Left cardiac atrium (tissue), 4 donors: ENCODE measurements around the gene CITED1. TPM values are rescaled to one million over a fixed set of nuclear protein-coding genes. Genes with fewer than 3 reads are reported as not detected.

Source experiments
- ATAC-seq, 2 donors: fragments of 200-7000 bp; cut with Tn5 transposase; one replicate each; pipeline ENCODE4 v1.9.1; 2020; ENCODE audit warnings: mild to moderate bottlenecking in 2 of 2, moderate library complexity in 2 of 2
- DNase-seq: peaks from one replicate; pipeline ENCODE4 v3.0.0-alpha.2; 2020
- intact Hi-C, 2 donors: fragments of 100-400 bp; cut with DNase I; formaldehyde crosslinking; loops; one replicate each; pipeline versions ENCODE4 v1.14.1 to v1.15.1; 2022 to 2023
- total RNA-seq, 2 donors: library from RNA; stranded (reverse); fragmentation: NEBNext Ultra II Directional; extraction: Animal tissue kit (Norgen Biotek cat#: 25700); gene quantifications; one replicate each; pipeline ENCODE4 v1.2.1, GENCODE V29; 2021
- donor health status: DM: no; HTN: yes; CAD: no.
- donor health status: DM: no; HTN: yes; CAD: no; lungs with severe emphysema.
- donor health status: DM: yes; HTN: yes; CAD: no.
- donor health status: Dilated cardiomyopathy.

The CITED1 gene
- total RNA-seq, 2 donors from 2014 or later: 0.94 to 1.7 TPM

DNA sequence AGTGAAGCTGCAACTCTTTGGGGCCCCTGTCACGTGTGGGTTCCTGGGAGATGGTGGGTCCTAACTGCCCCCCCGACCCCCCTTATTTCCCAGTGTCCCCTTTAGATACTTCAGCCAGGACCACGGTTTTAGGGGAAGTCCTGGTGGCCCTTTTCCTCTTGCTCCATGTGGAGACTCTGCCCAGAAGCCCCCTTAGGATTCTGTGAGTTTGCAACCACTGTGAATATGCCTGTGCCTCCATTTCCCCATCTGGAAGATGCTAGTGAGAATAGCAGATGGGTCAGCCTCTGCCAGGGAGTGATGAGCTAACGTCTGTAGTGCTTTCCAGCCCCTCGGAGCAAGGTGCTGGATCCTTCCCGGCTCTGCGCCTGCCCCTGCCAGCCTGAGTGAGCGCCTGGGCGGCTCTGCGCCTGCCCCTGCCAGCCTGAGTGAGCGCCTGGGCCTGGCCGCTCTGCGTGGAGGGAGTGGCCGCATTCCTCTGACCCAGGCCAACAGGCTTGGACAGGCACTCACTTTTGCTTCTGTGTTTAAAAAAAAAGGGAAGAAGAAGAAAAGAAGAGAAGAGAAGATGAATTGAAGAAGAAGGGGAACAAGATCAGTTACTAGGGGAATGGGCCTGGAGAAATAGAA, 6.7 kb upstream of the CITED1 start:
- intact Hi-C loops: no loop called here
- no peak for DNase-seq
- peak in 1 of 2 donors; percentile 67 for ATAC-seq

GRCh38 chrX:72309297-72310071, 3.8 kb upstream of the CITED1 start:
- ATAC-seq (peak in 1 of 2 donors; percentile 27), DNase-seq (no peak)
- intact Hi-C loops: no loop called here

DNA sequence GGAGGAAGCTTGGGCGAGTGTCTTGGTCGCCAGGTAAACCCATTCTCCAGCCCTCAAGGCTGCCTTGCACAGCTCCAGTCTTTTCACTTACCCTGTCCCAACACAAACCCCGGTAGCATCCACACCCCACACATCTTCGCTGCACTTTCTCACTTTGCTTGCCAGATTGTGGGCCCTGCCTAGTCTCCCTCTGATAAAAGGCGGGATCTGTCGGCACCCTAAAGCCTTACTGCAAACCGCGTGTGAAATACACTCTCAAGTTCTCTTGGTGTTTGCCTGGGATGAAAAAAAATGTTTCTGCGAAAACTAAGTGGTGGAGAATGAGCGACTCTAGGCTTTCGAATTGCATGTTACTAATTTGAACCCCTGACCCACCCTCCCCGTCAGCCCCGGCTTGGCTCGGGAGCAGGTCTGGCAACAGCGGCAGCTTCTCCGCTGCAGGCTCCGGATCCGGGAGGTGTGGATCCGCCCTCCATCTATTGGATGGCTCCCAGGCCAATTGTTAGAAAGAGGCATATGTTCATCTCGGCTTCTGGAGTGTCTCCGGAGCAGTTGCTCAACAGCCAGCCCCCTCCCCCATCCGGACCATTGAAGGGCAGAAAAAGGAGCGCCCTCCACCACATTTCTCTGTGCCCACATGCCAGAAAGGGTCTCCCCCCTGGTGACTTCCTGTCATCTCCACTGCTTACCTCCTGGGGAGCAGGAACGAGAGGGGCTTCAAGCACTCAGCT, 3.0 kb upstream of the CITED1 start:
- intact Hi-C loops: no loop called here
- DNase-seq: peak; percentile 70
- ATAC-seq: peak; percentile 51 to 74

DNA sequence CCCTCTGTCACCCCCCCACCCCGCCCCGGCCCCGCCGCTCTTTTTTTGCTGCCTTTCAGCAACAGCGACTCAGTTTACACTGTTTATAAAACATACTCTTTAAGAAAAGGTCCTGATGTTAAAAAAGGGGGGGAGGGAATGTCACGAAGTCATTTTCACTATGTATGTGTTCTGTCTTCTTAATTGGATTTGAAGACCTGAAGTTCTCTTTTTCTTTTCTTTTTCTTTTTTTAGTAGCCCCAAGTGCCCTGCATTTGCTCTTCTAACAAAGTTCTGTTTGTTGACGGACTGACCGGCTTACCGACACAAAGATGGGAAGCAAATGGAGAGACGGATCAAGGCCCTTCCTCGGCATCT, 2.5 kb upstream of the CITED1 start:
- no peak for ATAC-seq
- no peak for DNase-seq
- intact Hi-C loops: no loop called here

- DNase-seq (no peak), ATAC-seq (no peak)
- intact Hi-C loops: no loop called here
These were observed 1.9 kb upstream of the CITED1 start for GRCh38 chrX:72307646-72308051.

DNA sequence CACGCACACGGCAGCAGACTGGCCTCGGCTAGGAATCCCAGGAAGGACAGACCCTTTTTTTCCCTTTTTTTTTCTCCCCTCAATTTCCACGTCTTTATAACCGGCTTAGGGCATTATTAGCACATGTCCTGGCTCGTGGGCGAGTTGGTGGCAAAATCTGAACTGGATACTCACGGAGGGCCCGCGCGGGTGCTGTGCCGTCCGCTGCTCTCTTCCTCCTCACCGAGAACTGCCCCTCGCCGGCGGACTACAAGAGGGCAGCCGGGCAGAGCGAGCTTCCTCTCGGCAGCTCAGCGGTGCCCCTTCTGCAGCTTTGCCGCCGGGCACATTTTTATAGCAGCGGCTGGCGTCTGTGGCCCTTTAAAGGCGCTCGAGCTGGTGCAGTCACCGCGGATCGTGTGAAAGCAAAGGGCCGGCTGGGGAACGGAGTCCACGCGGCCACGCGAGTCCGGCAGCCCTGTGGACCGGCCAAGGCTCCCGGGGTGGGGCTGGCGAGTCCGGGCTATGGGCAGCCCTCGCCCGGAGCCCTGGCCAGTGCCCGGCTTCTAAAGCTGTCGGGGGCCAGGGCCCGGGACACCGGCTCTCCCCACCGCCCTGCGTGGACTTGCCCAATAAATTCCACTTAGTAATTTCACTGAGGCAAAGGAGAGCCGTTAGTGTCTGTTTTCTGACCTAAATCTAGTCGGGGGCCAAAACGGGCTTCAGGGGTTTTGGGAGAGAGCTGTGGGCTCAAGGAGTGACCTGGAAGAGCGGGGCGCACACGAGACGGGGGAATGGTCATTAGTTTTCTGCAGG, 1.3 kb upstream of the CITED1 start:
- peak; percentile 58 for DNase-seq
- ATAC-seq: peak; percentile 74 to 85
- intact Hi-C loops: no loop called here

DNA sequence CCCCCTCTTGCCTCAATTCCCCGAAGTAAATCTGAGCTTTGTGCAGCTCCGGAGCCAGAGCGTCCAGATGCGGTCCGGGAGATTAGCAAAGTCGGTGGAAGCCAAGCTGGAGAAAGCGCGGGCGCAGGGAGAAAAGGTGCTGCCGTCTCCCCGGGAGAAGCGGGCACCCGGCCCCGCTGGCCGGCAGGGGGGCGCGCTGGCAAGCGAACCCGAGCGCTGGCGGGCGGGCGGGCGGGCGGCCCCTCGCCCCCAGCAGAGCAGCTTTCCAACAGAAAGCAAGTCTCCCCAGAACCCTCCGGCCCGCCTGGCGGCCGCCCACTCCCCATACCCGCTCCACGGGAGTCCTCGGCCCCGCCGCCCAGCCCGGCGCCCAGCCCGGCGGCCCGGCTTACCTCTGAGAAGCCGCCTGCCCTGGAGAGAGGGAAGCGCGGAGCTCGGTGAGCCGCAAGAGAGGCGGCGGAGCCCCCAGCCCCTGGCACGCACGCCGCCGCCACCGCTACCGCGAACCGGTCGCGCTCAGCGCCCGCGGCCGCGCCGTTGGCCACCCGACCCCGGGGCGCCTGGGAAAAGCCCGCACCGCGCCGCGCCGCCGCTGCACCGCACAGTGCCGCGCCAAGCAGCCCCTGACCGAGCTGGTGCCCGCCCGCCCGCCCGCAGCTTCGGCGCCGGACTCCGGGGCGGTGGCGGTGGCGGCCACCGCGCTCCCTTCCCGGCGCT, 529 bp upstream of the CITED1 start:
- intact Hi-C loops: no loop called here
- DNase-seq (no peak), ATAC-seq (no peak)

DNA sequence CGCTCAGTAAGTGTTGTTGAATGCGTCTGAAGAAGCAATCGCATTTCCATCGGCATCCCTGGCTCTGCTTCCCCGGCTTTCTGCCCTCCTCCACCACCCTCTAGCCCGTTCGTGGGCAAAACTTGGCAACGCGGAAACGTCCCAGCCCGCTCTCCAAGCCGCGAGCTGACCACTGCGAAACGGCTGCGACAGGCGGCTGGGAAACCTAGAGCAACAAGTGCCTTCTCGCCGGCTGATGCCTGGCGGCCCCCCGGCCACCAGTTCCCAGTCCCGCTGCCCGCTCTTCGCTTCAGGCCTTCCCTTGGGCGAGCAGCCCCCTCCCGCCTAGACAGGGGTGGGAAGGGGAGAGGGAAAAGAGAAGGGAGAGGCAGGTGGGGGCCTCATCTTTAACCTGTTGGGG, 837 bp downstream of the CITED1 start:
- DNase-seq (no peak), ATAC-seq (no peak)
- intact Hi-C loops: no loop called here

- ATAC-seq: no peak
- no peak for DNase-seq
- intact Hi-C loops: no loop called here
These were observed 3.9 kb downstream of the CITED1 start for GRCh38 chrX:72301781-72302180.

GRCh38 chrX:72299891-72300630, 5.7 kb downstream of the CITED1 start:
- ATAC-seq: no peak
- DNase-seq: no peak

GRCh38 chrX:72297953-72298730, 7.6 kb downstream of the CITED1 start:
- no peak for ATAC-seq
- intact Hi-C loops: loop anchor here in 1 of 2 donors (5.0 kb wide), 1 partner anchor 244 kb away; no protein-coding TSS in a partner anchor
- DNase-seq: no peak

More at GRCh38 chrX:72299891-72300630, 5.7 kb downstream of the CITED1 start:
- intact Hi-C loops: loop anchor here in 1 of 2 donors (5.0 kb wide), 1 partner anchor 242 kb away; no protein-coding TSS in a partner anchor

GRCh38 chrX:72296991-72297390, 8.7 kb downstream of the CITED1 start:
- DNase-seq (no peak), ATAC-seq (no peak)
- intact Hi-C loops: loop anchor here in 1 of 2 donors (5.0 kb wide), 1 partner anchor 245 kb away; no protein-coding TSS in a partner anchor

DNA sequence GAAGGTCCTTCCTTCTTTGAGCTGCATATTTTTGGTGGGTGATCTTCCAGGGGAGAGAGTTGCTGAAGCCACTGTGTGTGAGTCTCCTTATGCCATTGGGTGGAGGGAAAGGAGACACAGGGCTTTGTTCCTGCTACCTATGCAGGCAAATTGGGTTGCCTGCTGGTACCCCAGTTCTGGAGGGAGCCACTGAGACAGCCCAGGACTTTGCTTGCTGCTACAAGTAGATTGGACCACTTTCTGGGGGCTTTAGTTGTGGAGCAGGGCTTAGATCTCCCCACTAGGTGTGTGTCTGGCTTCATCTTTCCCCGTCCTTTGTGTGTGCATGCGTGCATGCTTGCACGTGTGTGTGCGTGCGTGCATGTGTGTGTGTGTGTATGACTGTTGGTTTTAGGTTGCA, 10.0 kb downstream of the CITED1 start:
- ATAC-seq (no peak), DNase-seq (no peak)
- intact Hi-C loops: loop anchor here in 1 of 2 donors (5.0 kb wide), 1 partner anchor 247 kb away; no protein-coding TSS in a partner anchor

- no peak for ATAC-seq
- no peak for DNase-seq
- intact Hi-C loops: no loop called here
These were observed 11.2 kb downstream of the CITED1 start for GRCh38 chrX:72294497-72294896.

GRCh38 chrX:72282302-72282701, 23.4 kb downstream of the CITED1 start:
- intact Hi-C loops: no loop called here
- no peak for ATAC-seq

DNA sequence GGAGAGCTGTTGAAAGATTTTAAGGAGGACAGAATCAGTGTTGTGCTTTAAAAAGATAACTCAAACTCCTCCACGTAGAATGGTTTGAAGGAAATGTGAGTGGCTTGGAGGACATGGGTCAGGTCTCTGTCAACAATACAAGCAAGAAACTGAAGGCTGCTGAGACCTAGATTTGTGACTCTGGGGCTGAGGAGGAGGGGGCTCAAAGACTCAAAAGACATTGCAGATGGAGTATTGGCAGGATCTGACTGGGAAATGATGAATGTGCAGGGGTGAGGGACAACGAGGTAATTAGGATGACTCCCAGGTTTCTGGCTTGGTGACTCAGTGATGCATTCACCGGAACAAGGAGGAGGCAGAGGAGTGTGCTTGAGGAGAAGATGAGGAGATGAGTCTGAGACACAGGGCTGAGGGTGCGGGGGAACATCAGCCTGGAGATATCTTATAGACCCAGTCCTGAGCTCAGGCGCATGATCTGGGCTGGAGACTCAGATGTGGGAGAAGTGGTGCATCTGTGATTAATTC, 25.3 kb downstream of the CITED1 start:
- DNase-seq: no peak
- intact Hi-C loops: no loop called here
- no peak for ATAC-seq

More at GRCh38 chrX:72282302-72282701, 23.4 kb downstream of the CITED1 start:
- no peak for DNase-seq

DNA sequence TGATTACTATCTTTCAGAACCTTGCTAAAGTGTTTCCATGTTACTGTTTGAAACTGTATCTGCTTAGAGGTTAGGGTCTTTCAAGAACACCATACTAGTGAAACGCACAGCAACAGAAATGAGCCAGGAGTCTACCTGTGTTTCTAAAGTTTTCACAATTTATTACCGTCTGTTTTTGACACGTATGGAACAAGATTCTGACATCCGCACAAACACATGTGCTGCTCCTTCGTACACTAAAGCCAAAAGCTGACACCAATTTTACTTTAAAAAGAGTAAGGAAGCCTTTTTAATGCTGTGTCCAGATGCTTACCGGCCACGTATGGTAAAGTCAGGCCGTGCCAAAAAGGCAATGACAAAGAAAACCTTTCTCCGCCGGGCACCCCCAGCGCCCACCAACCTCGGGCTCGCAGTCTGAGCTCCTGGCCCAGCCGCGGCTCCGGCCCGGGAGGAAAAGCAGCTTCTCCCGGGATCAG, 29.2 kb downstream of the CITED1 start:
- no peak for DNase-seq
- ATAC-seq: no peak
- intact Hi-C loops: no loop called here
